ENCODE results near the gene TMSB10.

- TF ChIP-seq CTCF (conservative IDR thresholded peaks at IDR 0.05; ENCODE audit: low read depth, low read length) (no peak), EZH2 (IDR thresholded peaks at IDR 0.05; ENCODE audit: low read length, unreplicated experiment) (no peak)
Observed at GRCh38 chr2:84914334-84914733, 8.9 kb downstream of the TMSB10 start.

Measured in PC-3 (cell line).